ENCODE data around the gene CNN1. TPM values are rescaled to one million over a fixed set of nuclear protein-coding genes. Genes with fewer than 3 reads are reported as not detected.
A peak's percentile ranks its signal among the peaks of the same experiment; 100 is the strongest.

The CNN1 gene
- total RNA-seq, 1 experiment from 2014 or later, result 0.98 TPM

- Histone ChIP-seq H3K4me1 (ENCODE audit: control insufficient read depth, insufficient read depth, low read length) (no peaks in the 10 kb centered on the region; the same call in none of the 2 replicates), H3K36me3 (ENCODE audit: control insufficient read depth, insufficient read depth, low read length) (no peaks in the 10 kb centered on the region), H3K4me3 (ENCODE audit: low read depth in 2 of 2, low read length in 2 of 2) (no peak overlapping the region), H3K27me3 (ENCODE audit: control insufficient read depth, insufficient read depth, low read length) (no peaks in the 10 kb centered on the region), H3K27ac (ENCODE audit: low read length) (no peak overlapping the region), H3K9me3 (ENCODE audit: control insufficient read depth, insufficient read depth, low read depth, low read length) (no peaks in the 10 kb centered on the region)
- ATAC-seq (no peak), DNase-seq (ENCODE audit: low read depth, low spot score) (no peak)
- intact Hi-C loops (cut with micrococcal nuclease; ENCODE audit: unreplicated experiment) (no loop called here), in situ Hi-C loops (cut with HindIII; ENCODE audit: low pct_unique_long_range_greater_than_20kb, low sequenced_read_pairs) (no loop called here)
- ChIA-PET CTCF (interaction anchor here (1.6 kb wide), 1 partner anchor 15 kb away, joined by 6 read pairs; no protein-coding TSS in a partner anchor), POLR2A (no interaction called here)
- TF ChIP-seq, protein P1, sequence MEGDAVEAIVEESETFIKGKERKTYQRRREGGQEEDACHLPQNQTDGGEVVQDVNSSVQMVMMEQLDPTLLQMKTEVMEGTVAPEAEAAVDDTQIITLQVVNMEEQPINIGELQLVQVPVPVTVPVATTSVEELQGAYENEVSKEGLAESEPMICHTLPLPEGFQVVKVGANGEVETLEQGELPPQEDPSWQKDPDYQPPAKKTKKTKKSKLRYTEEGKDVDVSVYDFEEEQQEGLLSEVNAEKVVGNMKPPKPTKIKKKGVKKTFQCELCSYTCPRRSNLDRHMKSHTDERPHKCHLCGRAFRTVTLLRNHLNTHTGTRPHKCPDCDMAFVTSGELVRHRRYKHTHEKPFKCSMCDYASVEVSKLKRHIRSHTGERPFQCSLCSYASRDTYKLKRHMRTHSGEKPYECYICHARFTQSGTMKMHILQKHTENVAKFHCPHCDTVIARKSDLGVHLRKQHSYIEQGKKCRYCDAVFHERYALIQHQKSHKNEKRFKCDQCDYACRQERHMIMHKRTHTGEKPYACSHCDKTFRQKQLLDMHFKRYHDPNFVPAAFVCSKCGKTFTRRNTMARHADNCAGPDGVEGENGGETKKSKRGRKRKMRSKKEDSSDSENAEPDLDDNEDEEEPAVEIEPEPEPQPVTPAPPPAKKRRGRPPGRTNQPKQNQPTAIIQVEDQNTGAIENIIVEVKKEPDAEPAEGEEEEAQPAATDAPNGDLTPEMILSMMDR (IDR thresholded peaks at IDR 0.05), result no peak
- TF ChIP-seq SIN3A (IDR thresholded peaks at IDR 0.05; ENCODE audit: borderline replicate concordance, insufficient read depth, low read depth, low read length) (no peak), TCF7L2 (IDR thresholded peaks at IDR 0.05; ENCODE audit: low read depth, low read length) (no peak), POLR2AphosphoS5 (IDR thresholded peaks at IDR 0.05; ENCODE audit: low read depth, low read length) (no peak)
- TF ChIP-seq, protein P2, sequence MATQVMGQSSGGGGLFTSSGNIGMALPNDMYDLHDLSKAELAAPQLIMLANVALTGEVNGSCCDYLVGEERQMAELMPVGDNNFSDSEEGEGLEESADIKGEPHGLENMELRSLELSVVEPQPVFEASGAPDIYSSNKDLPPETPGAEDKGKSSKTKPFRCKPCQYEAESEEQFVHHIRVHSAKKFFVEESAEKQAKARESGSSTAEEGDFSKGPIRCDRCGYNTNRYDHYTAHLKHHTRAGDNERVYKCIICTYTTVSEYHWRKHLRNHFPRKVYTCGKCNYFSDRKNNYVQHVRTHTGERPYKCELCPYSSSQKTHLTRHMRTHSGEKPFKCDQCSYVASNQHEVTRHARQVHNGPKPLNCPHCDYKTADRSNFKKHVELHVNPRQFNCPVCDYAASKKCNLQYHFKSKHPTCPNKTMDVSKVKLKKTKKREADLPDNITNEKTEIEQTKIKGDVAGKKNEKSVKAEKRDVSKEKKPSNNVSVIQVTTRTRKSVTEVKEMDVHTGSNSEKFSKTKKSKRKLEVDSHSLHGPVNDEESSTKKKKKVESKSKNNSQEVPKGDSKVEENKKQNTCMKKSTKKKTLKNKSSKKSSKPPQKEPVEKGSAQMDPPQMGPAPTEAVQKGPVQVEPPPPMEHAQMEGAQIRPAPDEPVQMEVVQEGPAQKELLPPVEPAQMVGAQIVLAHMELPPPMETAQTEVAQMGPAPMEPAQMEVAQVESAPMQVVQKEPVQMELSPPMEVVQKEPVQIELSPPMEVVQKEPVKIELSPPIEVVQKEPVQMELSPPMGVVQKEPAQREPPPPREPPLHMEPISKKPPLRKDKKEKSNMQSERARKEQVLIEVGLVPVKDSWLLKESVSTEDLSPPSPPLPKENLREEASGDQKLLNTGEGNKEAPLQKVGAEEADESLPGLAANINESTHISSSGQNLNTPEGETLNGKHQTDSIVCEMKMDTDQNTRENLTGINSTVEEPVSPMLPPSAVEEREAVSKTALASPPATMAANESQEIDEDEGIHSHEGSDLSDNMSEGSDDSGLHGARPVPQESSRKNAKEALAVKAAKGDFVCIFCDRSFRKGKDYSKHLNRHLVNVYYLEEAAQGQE (IDR thresholded peaks at IDR 0.05; ENCODE audit: insufficient read depth in 1 of 2, low read depth in 2 of 2, low read length in 1 of 2), result no peak
- BruUV-seq (replicated peaks), result no TSS peak
These were observed 3.7 kb upstream of the CNN1 start for GRCh38 chr19:11534948-11535347.

GRCh38 chr19:11535792-11536595, 2.7 kb upstream of the CNN1 start:
- ChIA-PET CTCF (interaction anchor here (1.6 kb wide), 1 partner anchor 14 kb away, joined by 6 read pairs; no protein-coding TSS in a partner anchor), POLR2A (no interaction called here)
- no peaks in the 10 kb centered on the region; the same call in none of the 2 replicates for H3K4me1 ChIP-seq (ENCODE audit: control insufficient read depth, insufficient read depth, low read length)
- no peaks in the 10 kb centered on the region for H3K36me3 ChIP-seq (ENCODE audit: control insufficient read depth, insufficient read depth, low read length)
- TF ChIP-seq, protein P1 (IDR thresholded peaks at IDR 0.05), result peak; percentile 95
- no peak for TF ChIP-seq SIN3A (IDR thresholded peaks at IDR 0.05; ENCODE audit: borderline replicate concordance, insufficient read depth, low read depth, low read length)
- TF ChIP-seq, protein P2 (IDR thresholded peaks at IDR 0.05; ENCODE audit: insufficient read depth in 1 of 2, low read depth in 2 of 2, low read length in 1 of 2), result no peak
- TF ChIP-seq TCF7L2 (IDR thresholded peaks at IDR 0.05; ENCODE audit: low read depth, low read length), result no peak
- 0 out of 2 replicates have a peak, but pooled peaks have one; percentile 31 for TF ChIP-seq POLR2AphosphoS5 (IDR thresholded peaks at IDR 0.05; ENCODE audit: low read depth, low read length)
- in situ Hi-C loops (cut with HindIII; ENCODE audit: low pct_unique_long_range_greater_than_20kb, low sequenced_read_pairs) (no loop called here), intact Hi-C loops (cut with micrococcal nuclease; ENCODE audit: unreplicated experiment) (no loop called here)
- peak overlapping the region; percentile 85 for H3K27ac ChIP-seq (ENCODE audit: low read length)
- BruUV-seq (replicated peaks), result no TSS peak
- no peaks in the 10 kb centered on the region for H3K27me3 ChIP-seq (ENCODE audit: control insufficient read depth, insufficient read depth, low read length)
- H3K9me3 ChIP-seq (ENCODE audit: control insufficient read depth, insufficient read depth, low read depth, low read length), result no peaks in the 10 kb centered on the region
- DNase-seq (ENCODE audit: low read depth, low spot score) (peak; percentile 22), ATAC-seq (peak; percentile 83)
- H3K4me3 ChIP-seq (ENCODE audit: low read depth in 2 of 2, low read length in 2 of 2), result peak overlapping the region; percentile 30 to 57

All from Panc1 (cell line).